ENCODE results near the gene CCDC117.

CCDC117 gene

GRCh38 chr22:28826921-28827320, 54.4 kb downstream of the CCDC117 start:
- DNase-seq (ENCODE audit: low read depth in 3 of 3, low spot score in 1 of 3): no peak

GRCh38 chr22:28829358-28830181, 57.1 kb downstream of the CCDC117 start:
- DNase-seq (ENCODE audit: low read depth in 3 of 3, low spot score in 1 of 3): peak; percentile 40 to 62 (median 55)

- DNase-seq (ENCODE audit: low read depth in 3 of 3, low spot score in 1 of 3): no peak
Observed at GRCh38 chr22:28830441-28830840, 57.9 kb downstream of the CCDC117 start.

DNA sequence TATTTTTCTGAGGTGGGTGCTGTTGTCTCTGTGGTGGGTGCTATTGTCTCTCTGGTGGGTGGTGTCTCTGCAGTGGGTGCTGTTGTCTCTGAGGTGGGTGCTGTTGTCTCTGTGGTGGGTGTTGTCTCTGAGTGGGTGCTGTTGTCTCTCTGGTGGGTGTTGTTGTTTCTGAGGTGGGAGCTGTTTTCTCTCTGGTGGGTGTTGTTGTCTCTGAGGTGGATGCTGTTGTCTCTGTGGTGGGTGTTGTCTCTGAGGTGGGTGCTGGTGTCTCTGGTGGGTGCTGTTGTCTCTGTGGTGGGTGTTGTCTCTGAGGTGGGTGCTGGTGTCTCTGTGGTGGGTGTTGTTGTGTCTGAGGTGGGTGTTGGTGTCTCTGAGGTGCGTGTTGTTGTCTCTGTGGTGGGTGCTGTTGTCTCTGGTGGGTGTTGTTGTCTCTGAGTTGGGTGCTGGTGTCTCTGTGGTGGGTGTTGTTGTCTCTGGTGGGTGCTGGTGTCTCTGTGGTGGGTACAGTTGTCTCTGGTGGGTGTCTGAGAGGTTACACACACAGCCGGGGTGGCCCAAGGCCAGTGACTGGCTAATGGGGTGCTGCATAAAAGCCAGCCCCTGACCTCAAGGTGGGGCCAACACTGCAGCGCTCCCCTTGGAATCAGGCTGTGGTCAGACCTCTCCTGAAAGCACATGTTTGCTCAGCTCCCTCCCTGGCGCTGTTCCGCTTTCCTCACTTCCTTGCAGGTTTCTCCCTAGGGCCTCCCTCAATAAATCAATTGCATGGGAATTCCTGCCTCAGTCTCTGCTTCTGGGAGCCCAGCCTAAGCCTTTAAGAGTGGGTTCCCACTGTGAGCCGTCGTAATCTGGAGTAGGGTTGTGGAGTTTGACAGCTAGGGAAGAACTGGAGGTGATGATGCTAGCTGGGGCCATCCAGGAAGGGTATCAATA, 58.9 kb downstream of the CCDC117 start:
- no peak for DNase-seq (ENCODE audit: low read depth in 3 of 3, low spot score in 1 of 3)

- DNase-seq (ENCODE audit: low read depth in 3 of 3, low spot score in 1 of 3): no peak
Observed at GRCh38 chr22:28832731-28833130, 60.2 kb downstream of the CCDC117 start.

DNA sequence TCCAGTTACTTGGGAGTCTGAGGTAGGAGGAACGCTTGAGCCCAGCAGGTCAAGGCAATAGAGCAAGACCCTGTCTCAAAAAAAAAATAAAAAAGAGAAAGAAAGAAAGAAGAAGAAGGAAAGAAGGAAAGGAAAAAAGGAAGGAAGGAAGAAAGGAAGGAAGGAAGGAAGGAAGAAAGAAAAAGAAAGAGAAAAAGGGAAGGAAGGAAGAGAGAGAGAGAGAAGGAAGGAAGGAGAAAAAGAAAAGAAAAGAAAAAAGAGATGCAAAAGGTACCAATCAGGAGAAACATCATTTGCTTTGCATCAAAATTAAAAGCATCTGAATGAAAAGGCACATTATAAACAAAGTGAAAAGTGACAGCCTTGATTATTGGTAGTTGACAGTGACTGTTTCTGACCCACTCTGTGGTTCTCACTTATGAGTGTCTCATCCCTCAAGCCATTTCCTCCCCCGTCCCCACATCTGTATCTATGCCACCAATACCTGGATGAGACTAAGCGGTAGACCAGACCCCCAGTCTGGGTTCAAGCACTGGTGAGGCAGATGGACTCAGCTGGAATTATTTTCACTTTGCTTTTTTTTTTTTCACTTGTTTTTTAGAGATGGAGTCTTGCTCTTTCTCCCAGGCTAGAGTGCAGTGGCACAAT, 60.9 kb downstream of the CCDC117 start:
- DNase-seq (ENCODE audit: low read depth in 3 of 3, low spot score in 1 of 3): no peak

DNA sequence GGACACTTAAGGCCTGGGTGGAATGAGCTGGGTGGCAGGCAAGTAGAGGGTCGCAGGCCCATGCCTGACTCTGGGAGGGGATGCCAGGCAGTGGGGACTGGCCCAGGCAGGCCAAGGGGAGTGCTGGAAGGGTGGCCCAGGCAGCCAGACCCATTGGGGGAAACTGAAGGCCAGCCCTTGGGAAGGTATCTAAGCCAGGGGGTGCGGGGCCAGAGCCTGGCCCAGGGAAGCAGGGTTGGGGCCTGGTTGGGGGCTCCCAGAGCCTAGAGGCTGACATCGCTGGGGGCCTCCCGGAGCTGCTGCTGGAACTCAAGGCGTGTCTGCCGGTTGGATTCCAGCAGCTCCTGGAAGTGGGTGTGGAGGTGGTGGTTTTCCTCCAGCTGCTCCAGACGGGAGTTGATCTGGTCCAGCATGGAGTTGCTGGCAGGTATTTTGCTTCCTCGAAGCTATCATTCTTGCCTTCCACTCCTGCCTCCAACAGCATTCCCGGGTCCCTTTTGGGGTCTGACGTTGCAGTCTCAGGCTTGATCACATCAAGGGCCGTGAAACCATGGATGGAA, 63.2 kb downstream of the CCDC117 start:
- DNase-seq (ENCODE audit: low read depth in 3 of 3, low spot score in 1 of 3): no peak

GRCh38 chr22:28837640-28838039, 65.1 kb downstream of the CCDC117 start:
- DNase-seq (ENCODE audit: low read depth in 3 of 3, low spot score in 1 of 3): no peak

Data from stimulated activated CD4-positive, alpha-beta T cell treated with anti-CD3 and anti-CD28 coated beads, TNF-alpha, amount 100 ng/mL, for 1 hour (primary cell).